Thyroid gland (tissue), 4 donors: ENCODE data around the gene LRRFIP2. TPM values are rescaled to one million over a fixed set of nuclear protein-coding genes. Genes with fewer than 3 reads are reported as not detected.

Experiments
- DNase-seq, 2 donors: peaks; one replicate each; pipeline ENCODE4 v3.0.0-alpha.2; 2019
- H3K27ac ChIP-seq, 3 donors: fragments of 200-600 bp; sonication (generic); 1 replicate in 2 of 3; 2 replicates in 1 of 3; pipeline ENCODE4 v1.5.1; 2016 to 2019; ENCODE audit warnings: mild to moderate bottlenecking in 1 of 3, moderate library complexity in 1 of 3
- H3K27me3 ChIP-seq: fragments of 200-600 bp; sonication (generic); one replicate; pipeline ENCODE4 v1.5.1; 2019
- H3K36me3 ChIP-seq, 2 donors: fragments of 200-600 bp; sonication (generic); one replicate each; pipeline ENCODE4 v1.5.1; 2016 to 2019
- H3K4me1 ChIP-seq, 2 donors: fragments of 200-600 bp; sonication (generic); one replicate each; pipeline ENCODE4 v1.5.1; 2017 to 2019
- H3K4me3 ChIP-seq, 3 donors: fragments of 200-600 bp; sonication (generic); replicated peaks in 1 of 3; 1 replicate in 2 of 3; 2 replicates in 1 of 3; pipeline ENCODE4 v1.5.1; 2016; ENCODE audit warnings: mild to moderate bottlenecking in 1 of 3
- H3K9me3 ChIP-seq: fragments of 200-600 bp; sonication (generic); one replicate; pipeline ENCODE4 v1.5.1; 2017
- POLR2A ChIP-seq, 2 donors: fragments of 450-650 bp; IDR thresholded peaks; one replicate each; pipeline ENCODE4 v1.6.1; 2017; ENCODE audit warnings: antibody characterized with exemption in 2 of 2, mild to moderate bottlenecking in 2 of 2, moderate library complexity in 1 of 2
- WGBS, 2 donors: methylation state at CpG; one replicate each; pipeline ENCODE4 v1.1.5; 2017; 5-methylcytosine and 5-hydroxymethylcytosine counted together
- intact Hi-C: fragments of 100-400 bp; cut with DNase I; formaldehyde crosslinking; loops from one replicate; pipeline ENCODE4 v1.15.1; 2023
- small RNA-seq: library from RNA; depleted of rRNA; stranded (forward); fragments of <200 nt; gene quantifications from one replicate; pipeline ENCODE3, GENCODE V24; 2016
- total RNA-seq, 4 donors: library from RNA; depleted of rRNA; stranded (reverse); fragments of >200 nt; gene quantifications; one replicate each; pipeline ENCODE4 v1.2.3, GENCODE V29; 2016
- TF ChIP-seq, protein P1 (sequence below), 6 experiments: fragments of 200-600 bp in 3 of 6; fragments of 450-650 bp in 3 of 6; sonication (generic) in 3 of 6; IDR thresholded peaks; one replicate each; pipeline ENCODE4 v1.5.1; 2016 to 2019; ENCODE audit warnings: antibody characterized with exemption in 6 of 6, mild to moderate bottlenecking in 2 of 6, inconsistent platforms in 1 of 6, moderate library complexity in 1 of 6

Gene LRRFIP2
- total RNA-seq, 4 donors from 2014 or later, result 86.4 to 147 (median 93.8) TPM

DNA sequence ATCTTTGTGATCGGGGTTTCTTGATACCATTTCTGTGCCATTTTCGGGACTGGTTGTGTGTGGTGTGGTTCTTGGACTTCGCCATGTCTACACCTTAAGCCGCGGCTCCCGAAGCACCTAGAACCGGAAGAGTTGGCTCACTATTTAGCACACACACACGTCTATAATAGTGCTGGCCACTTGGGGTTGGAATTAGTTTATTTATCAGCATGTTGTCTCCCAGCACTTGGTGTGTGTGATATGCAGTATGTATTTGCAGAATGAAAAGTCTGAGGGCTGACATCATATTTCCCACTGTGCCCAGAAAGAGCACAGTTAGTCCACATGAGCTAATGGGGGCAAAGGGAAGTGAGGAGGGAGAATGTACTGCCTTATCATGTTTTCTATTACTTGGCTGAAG, 157.5 kb downstream of the LRRFIP2 start:
- Histone ChIP-seq H3K4me1 (no peaks in the 10 kb centered on the region), H3K27me3 (no peaks in the 10 kb centered on the region), H3K27ac (no peak overlapping the region), H3K4me3 (no peak overlapping the region), H3K9me3 (no peaks in the 10 kb centered on the region), H3K36me3 (peaks cover 52 to 55% of the 10 kb centered on the region in 2 donors)
- DNase-seq, result no peak
- intact Hi-C loops, result no loop called here
- TF ChIP-seq, protein P1, sequence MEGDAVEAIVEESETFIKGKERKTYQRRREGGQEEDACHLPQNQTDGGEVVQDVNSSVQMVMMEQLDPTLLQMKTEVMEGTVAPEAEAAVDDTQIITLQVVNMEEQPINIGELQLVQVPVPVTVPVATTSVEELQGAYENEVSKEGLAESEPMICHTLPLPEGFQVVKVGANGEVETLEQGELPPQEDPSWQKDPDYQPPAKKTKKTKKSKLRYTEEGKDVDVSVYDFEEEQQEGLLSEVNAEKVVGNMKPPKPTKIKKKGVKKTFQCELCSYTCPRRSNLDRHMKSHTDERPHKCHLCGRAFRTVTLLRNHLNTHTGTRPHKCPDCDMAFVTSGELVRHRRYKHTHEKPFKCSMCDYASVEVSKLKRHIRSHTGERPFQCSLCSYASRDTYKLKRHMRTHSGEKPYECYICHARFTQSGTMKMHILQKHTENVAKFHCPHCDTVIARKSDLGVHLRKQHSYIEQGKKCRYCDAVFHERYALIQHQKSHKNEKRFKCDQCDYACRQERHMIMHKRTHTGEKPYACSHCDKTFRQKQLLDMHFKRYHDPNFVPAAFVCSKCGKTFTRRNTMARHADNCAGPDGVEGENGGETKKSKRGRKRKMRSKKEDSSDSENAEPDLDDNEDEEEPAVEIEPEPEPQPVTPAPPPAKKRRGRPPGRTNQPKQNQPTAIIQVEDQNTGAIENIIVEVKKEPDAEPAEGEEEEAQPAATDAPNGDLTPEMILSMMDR (IDR thresholded peaks at IDR 0.05), result no peak
- TF ChIP-seq POLR2A (IDR thresholded peaks at IDR 0.05), result no peak
- 96% methylated on average over 8 of the region's 8 CpGs for WGBS, 2 donors

DNA sequence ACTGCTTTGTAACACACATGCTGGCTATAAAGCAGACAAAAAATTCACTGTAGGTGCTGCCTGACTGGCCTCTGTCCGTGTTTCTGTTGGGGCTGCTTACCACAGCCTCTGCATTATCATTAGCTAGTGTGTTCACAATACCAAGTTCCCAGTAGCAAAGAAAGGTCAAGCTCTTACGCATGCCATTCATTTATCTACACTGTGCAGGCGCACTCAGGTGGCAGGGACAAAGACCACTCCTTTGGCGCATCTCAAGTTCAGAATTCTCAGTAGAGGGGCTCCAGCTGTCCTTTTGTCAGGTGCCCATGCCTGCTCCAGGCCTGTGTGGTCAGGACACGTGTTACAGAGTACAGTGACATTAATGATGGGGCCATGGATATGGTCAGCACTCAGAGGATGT, 158.7 kb downstream of the LRRFIP2 start:
- 93 to 97% methylated on average over 5 of the region's 5 CpGs for WGBS, 2 donors
- no peak overlapping the region for H3K4me3 ChIP-seq
- TF ChIP-seq, protein P1 (IDR thresholded peaks at IDR 0.05), result no peak
- no peak for TF ChIP-seq POLR2A (IDR thresholded peaks at IDR 0.05)
- no peaks in the 10 kb centered on the region for H3K27me3 ChIP-seq
- H3K27ac ChIP-seq, result no peak overlapping the region
- H3K36me3 ChIP-seq, result peaks cover 46 to 54% of the 10 kb centered on the region in 2 donors
- DNase-seq, result no peak
- H3K9me3 ChIP-seq, result no peaks in the 10 kb centered on the region
- intact Hi-C loops, result no loop called here
- H3K4me1 ChIP-seq, result no peaks in the 10 kb centered on the region

DNA sequence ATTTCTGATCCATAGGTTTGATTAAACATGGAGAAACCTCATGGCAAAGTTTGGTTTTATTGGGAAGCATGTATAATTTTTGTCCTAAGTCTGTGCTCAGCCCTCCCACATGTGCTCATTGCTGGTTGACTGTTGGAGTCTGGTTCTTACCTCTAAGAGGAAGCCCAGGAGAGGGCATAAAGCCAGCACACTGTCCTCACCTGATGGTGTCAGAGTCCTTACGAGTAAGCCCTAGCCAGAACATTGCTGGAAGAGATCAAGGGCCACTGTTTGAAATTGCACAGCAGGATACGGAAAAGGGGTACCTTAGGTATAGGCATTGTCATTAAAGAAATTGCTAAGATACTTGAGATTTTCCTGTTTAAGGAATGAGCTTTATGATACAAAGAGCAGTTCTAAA, 159.8 kb downstream of the LRRFIP2 start:
- intact Hi-C loops, result no loop called here
- H3K4me1 ChIP-seq, result no peaks in the 10 kb centered on the region
- WGBS, 2 donors, result 92 to 100% methylated on average over 2 of the region's 2 CpGs
- H3K36me3 ChIP-seq, result peaks cover 36 to 52% of the 10 kb centered on the region in 2 donors
- H3K9me3 ChIP-seq, result no peaks in the 10 kb centered on the region
- no peaks in the 10 kb centered on the region for H3K27me3 ChIP-seq
- TF ChIP-seq POLR2A (IDR thresholded peaks at IDR 0.05), result no peak
- H3K4me3 ChIP-seq, result no peak overlapping the region
- DNase-seq, result no peak
- no peak overlapping the region for H3K27ac ChIP-seq

Small RNAs within 50 kb of the gene (small RNA-seq; reads per million reads assigned to genes)
- gene RF00019, result not detected
- not detected for gene RNU6-1301P

Other genes with a start within 250 kb of the LRRFIP2 start
- 10 to 100 TPM; 11.7 to 26.3 (median 18.5) TPM for gene TRANK1, start 229.5 kb downstream of the LRRFIP2 start, total RNA-seq
- gene EPM2AIP1, start 181.5 kb downstream of the LRRFIP2 start, total RNA-seq, result 10 to 100 TPM; 25.3 to 48.0 (median 35.0) TPM
- gene MLH1, start 181.1 kb downstream of the LRRFIP2 start, total RNA-seq, result 10 to 100 TPM; 32.1 to 65.7 (median 54.3) TPM
- gene GOLGA4, start 68.7 kb upstream of the LRRFIP2 start, total RNA-seq, result 100 to 1,000 TPM; 131 to 203 (median 150) TPM